Stimulated activated memory B cell treated with anti-CD40 and anti-IgM and Interleukin-4, amounts not matched to agents 10 μg/mL and 1 μg/mL and 100 μg/mL, for 72 hours (primary cell): ENCODE measurements around the gene SCOC.

Experiments used
- ATAC-seq: fragments of 150-1000 bp; cut with Tn5 transposase; 2 replicates; pipeline ENCODE4 v1.10.0; 2021
- H3K27ac Mint-ChIP-seq: one replicate; pipeline ENCODE4 v1.8.0; 2022; ENCODE audit warnings: mild to moderate bottlenecking, mixed read lengths
- H3K27me3 Mint-ChIP-seq: one replicate; pipeline ENCODE4 v1.8.0; 2022; ENCODE audit warnings: mixed read lengths
- H3K36me3 Mint-ChIP-seq: one replicate; pipeline ENCODE4 v1.8.0; 2022; ENCODE audit warnings: mixed read lengths
- H3K4me1 Mint-ChIP-seq: one replicate; pipeline ENCODE4 v1.8.0; 2022; ENCODE audit warnings: mixed read lengths
- H3K4me3 Mint-ChIP-seq: one replicate; pipeline ENCODE4 v1.8.0; 2022; ENCODE audit warnings: mild to moderate bottlenecking, moderate library complexity, mixed read lengths
- H3K9me3 Mint-ChIP-seq: one replicate; pipeline ENCODE4 v1.8.0; 2022; ENCODE audit warnings: mixed read lengths

The SCOC gene

DNA sequence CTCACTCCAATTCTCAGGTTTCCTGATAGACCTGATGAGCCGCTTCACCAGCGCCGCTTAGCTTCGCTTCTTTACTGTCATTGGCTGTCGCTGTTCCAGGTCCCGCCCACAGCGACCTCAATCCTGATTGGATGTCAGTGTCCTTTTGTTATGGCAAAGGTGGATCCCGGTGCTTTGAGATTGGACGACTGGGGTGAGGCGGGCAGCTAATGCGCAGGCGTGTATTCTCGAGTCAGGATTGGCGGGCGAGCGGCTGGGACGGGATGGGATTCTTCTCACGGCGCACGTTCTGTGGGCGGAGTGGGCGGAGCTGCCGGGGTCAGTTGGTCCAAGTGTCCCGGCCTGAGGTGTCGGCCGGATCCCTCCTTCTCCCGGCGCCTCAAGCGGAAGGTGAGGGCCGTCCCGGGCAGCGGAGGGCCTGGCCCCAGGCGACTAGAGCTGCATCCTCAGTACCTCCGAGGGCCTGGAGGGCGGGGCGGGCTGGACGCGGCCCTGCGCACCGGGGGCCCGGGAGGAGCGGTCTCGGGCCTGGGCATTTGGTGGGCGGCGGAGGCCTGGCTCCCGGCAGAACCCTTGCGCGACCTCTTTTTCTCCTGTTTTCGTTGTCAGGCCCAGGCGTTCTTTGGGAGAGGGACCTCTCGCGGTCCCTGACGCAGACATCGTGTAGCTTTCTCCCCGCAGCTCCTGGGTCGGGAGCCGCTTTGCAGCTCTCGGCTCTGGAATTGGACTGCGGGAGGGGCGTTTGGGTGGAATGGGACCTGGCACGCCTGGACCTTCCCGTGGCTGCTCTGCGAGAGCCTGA, at the start of gene SCOC:
Gene SCOC (plus strand): TSS at position 319 of the 802 bp plus-strand sequence. CDS start 5,525 bp downstream, outside the sequence.
- Mint-ChIP-seq H3K9me3 (no peaks in the 10 kb centered on the region), H3K4me3 (no peak within 1 kb of the TSS), H3K27me3 (no peaks in the 10 kb centered on the region), H3K27ac (no peak within 1 kb of the TSS), H3K36me3 (peaks cover 4% of the 10 kb centered on the region), H3K4me1 (peaks cover 37% of the 10 kb centered on the region)
- ATAC-seq = peak; percentile 99

DNA sequence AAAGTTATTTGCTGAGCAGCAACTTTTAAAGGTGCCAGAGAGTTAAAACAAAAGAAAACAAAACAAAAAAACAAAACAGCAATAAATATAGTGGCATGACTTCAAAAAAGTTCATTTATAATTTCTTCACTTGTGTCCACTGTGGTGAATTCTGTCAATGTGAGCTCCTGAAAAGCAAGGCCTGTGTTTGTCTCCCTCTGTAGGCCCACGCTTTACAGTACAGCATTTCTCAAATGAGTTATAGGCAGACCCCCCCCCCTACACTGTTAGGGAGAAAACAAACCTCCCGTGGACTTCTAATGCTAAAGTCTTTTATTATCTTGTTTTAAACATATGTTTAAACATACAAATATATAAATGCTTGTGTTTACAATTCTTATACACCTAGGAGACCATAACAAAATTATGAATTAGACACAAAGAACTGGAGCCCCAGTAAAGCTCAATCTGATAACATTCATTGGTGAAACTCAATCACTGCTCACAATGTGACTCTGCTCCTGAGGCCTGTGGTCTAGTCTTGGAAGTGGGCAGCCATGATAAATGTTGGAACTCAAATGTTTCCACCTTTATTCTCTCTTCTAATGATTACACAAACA, 47.0 kb upstream of the SCOC start:
- ATAC-seq = no peak
- Mint-ChIP-seq H3K4me1 (peaks cover 6% of the 10 kb centered on the region), H3K4me3 (no peak overlapping the region), H3K27me3 (peaks cover 26% of the 10 kb centered on the region), H3K9me3 (peaks cover 3% of the 10 kb centered on the region), H3K27ac (no peak overlapping the region), H3K36me3 (no peaks in the 10 kb centered on the region)

GRCh38 chr4:140330311-140330900, 43.0 kb upstream of the SCOC start:
- ATAC-seq = no peak
- H3K27me3 Mint-ChIP-seq = peaks cover 18% of the 10 kb centered on the region
- peaks cover 11% of the 10 kb centered on the region for H3K4me1 Mint-ChIP-seq
- no peaks in the 10 kb centered on the region for H3K36me3 Mint-ChIP-seq
- H3K4me3 Mint-ChIP-seq = no peak overlapping the region
- no peak overlapping the region for H3K27ac Mint-ChIP-seq
- H3K9me3 Mint-ChIP-seq = no peaks in the 10 kb centered on the region

DNA sequence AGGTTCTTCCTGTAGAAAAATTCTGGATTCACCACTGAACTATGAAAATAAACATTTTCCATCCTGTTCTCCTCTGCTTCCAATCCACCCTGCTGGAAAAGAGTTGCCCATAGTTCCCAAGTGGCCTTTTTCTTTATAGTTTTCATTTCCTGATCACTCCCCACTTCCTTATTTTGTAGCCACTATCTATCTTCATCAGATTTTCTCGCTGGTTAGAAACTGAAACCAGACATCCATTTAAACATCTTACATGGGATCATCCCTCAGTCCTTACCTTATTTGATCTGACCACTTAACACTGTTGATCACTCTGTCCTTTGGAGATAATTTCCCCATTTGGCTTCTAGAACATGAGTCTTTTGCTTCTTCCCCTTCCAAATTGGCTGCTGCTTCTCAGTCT, 42.2 kb upstream of the SCOC start:
- Mint-ChIP-seq H3K4me3 (no peak overlapping the region), H3K27me3 (peaks cover 19% of the 10 kb centered on the region), H3K9me3 (no peaks in the 10 kb centered on the region), H3K36me3 (no peaks in the 10 kb centered on the region), H3K27ac (no peak overlapping the region), H3K4me1 (peaks cover 11% of the 10 kb centered on the region)
- ATAC-seq = no peak

DNA sequence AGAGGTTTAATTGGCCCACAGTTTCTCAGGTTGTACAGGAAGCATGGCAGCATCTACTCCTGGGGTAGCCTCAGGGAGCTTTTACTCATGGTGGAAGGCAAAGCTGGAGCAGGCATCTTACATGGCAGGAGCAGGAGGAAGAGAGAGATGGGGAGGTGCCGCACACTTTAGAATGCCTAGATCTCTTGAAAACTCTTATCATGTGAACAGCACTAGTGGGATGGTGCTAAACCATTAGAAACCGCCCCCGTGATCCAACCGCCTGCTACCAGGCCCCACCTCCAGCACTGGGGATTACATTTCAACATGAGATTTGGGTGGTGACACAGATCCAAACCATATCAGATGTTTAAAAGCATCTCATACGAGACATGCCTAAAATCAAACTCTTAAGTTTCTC, 41.6 kb upstream of the SCOC start:
- ATAC-seq = no peak
- Mint-ChIP-seq H3K27ac (no peak overlapping the region), H3K9me3 (no peaks in the 10 kb centered on the region), H3K4me3 (no peak overlapping the region), H3K4me1 (peaks cover 11% of the 10 kb centered on the region), H3K36me3 (no peaks in the 10 kb centered on the region), H3K27me3 (peaks cover 26% of the 10 kb centered on the region)

GRCh38 chr4:140332734-140333133, 40.7 kb upstream of the SCOC start:
- ATAC-seq = no peak
- Mint-ChIP-seq H3K27me3 (peaks cover 32% of the 10 kb centered on the region), H3K9me3 (no peaks in the 10 kb centered on the region), H3K4me3 (no peak overlapping the region), H3K4me1 (peaks cover 11% of the 10 kb centered on the region), H3K36me3 (no peaks in the 10 kb centered on the region), H3K27ac (no peak overlapping the region)

DNA sequence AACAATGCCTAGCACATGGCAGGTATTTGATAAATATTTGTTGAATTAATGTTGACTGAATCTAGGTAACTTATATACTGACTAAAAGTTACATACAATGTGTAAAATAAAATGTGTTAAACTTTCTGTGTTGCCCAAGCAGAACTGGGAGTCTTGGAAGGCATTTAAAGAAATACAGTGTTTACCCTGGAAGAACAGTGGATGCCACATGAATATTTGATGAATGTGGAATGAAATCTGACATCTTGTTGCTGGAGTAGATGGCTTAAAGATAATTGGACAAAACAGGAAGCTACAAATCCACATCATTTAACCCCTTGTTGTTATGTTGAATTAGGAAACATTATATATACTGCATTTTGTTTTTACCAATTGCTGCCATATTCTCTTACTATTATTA, 39.9 kb upstream of the SCOC start:
- no peak overlapping the region for H3K27ac Mint-ChIP-seq
- peaks cover 11% of the 10 kb centered on the region for H3K4me1 Mint-ChIP-seq
- ATAC-seq = no peak
- H3K27me3 Mint-ChIP-seq = peaks cover 30% of the 10 kb centered on the region
- no peak overlapping the region for H3K4me3 Mint-ChIP-seq
- no peaks in the 10 kb centered on the region for H3K36me3 Mint-ChIP-seq
- H3K9me3 Mint-ChIP-seq = no peaks in the 10 kb centered on the region

DNA sequence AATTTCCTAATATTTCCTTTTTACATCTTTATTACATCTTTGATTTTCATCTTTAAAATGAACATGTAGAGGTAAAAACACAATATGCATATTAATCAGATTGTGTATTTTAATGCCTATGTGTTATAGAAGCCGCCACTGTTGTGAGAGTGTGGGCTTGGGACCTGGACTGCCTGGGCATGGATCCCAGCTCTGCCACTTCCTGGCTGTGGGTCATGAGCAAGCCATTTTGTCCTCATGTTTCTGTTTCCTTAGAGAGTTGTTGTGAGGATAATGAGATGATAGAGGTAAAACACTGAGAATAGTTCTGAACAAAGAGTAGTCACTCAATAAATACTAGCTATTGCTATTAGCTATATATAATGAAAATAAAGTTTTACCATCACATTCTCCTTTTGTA, 38.4 kb upstream of the SCOC start:
- H3K4me1 Mint-ChIP-seq = peaks cover 11% of the 10 kb centered on the region
- ATAC-seq = no peak
- H3K27ac Mint-ChIP-seq = no peak overlapping the region
- no peak overlapping the region for H3K4me3 Mint-ChIP-seq
- no peaks in the 10 kb centered on the region for H3K36me3 Mint-ChIP-seq
- H3K9me3 Mint-ChIP-seq = no peaks in the 10 kb centered on the region
- peaks cover 15% of the 10 kb centered on the region for H3K27me3 Mint-ChIP-seq

DNA sequence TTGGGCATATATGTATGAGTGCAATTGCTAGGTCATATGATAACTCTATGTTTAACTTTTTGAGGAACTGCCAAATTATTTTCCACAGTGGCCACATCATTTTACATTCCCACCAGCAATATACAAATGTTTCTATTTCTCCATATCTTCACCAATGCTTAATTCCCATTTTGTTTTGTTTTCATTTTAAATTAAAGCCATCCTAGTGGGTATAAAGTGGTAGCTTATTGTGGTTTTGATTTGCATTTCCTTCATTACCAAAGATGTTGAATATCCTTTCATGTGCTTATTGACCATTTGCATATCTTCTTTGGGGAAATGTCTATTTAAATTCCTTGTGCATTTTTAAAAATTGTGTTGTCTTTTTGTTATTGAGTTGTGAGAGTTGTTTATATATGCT, 36.7 kb upstream of the SCOC start:
- no peaks in the 10 kb centered on the region for H3K9me3 Mint-ChIP-seq
- no peak for ATAC-seq

DNA sequence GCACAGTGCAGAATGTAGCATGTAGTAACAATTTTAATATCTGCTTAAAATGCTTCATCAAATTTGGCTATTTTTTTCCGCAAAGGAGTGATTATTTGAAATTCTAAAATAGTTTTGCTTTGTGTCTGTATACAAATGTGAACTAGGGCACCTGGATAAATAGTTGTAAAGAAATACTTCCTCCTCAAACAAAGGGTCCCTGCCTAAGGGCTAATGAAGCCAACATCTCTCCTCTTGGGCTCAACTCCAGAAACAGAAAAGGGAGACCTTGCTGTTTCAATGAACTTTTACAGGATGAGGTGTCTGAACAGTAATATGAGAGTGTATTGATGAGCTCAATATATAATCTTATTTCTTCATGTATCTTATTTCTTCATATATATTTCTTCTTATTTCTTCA, 30.8 kb upstream of the SCOC start:
- Mint-ChIP-seq H3K36me3 (no peaks in the 10 kb centered on the region), H3K4me1 (peaks cover 5% of the 10 kb centered on the region), H3K27ac (no peak overlapping the region), H3K4me3 (no peak overlapping the region), H3K27me3 (peaks cover 21% of the 10 kb centered on the region), H3K9me3 (no peaks in the 10 kb centered on the region)
- no peak for ATAC-seq

More for the DNA sequence above, 36.7 kb upstream of the SCOC start:
- Mint-ChIP-seq H3K27ac (no peak overlapping the region), H3K36me3 (no peaks in the 10 kb centered on the region), H3K4me1 (peaks cover 3% of the 10 kb centered on the region), H3K27me3 (peaks cover 14% of the 10 kb centered on the region), H3K4me3 (no peak overlapping the region)

DNA sequence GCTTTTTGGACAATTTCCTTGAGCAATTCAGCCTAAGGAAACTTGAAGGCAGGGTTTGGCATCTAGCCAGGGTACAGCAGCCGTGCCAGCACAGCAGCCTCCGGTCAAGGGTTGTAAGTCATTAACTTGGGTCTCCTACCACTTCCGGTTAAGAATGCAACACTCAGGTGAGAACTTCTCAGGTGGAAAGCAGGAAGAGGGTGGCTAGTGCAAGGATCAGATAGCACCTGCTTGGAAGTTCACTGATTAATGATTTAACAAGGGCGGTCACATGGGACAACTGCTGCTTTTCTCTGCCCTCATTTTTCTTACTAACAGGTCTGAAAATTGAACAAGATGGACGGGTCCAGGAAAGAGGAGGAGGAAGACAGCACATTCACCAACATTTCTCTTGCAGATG, 30.1 kb upstream of the SCOC start:
- Mint-ChIP-seq H3K27me3 (peaks cover 21% of the 10 kb centered on the region), H3K9me3 (no peaks in the 10 kb centered on the region), H3K4me1 (peaks cover 5% of the 10 kb centered on the region), H3K36me3 (no peaks in the 10 kb centered on the region), H3K4me3 (no peak overlapping the region), H3K27ac (no peak overlapping the region)
- ATAC-seq = no peak

DNA sequence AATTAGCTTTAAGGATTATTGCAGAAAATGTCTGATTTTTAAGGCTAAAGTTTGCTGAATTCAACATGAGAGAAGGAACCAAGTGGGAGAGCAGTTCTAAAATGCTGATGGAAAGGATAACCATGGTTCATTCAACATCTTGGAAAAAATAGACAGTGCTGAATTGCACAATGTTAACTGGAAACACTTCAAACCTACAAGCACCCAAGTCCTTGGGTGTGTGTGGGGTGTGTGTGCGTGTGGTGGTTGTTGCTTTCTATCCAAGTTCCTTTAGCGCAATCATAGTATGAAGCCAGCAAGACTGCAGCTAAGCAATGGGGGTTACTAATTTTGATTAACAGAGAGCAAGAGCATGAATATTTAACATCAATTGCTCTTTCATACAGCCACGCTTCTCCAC, 29.3 kb upstream of the SCOC start:
- Mint-ChIP-seq H3K9me3 (no peaks in the 10 kb centered on the region), H3K27me3 (peaks cover 22% of the 10 kb centered on the region), H3K36me3 (no peaks in the 10 kb centered on the region)

GRCh38 chr4:140344621-140345020, 28.8 kb upstream of the SCOC start:
- Mint-ChIP-seq H3K9me3 (no peaks in the 10 kb centered on the region), H3K4me3 (no peak overlapping the region), H3K4me1 (peaks cover 5% of the 10 kb centered on the region), H3K27ac (no peak overlapping the region), H3K27me3 (peaks cover 27% of the 10 kb centered on the region), H3K36me3 (no peaks in the 10 kb centered on the region)
- ATAC-seq = no peak

More for the DNA sequence above, 29.3 kb upstream of the SCOC start:
- Mint-ChIP-seq H3K4me3 (no peak overlapping the region), H3K27ac (no peak overlapping the region), H3K4me1 (peaks cover 5% of the 10 kb centered on the region)
- no peak for ATAC-seq

GRCh38 chr4:140346136-140346535, 27.3 kb upstream of the SCOC start:
- Mint-ChIP-seq H3K27ac (no peak overlapping the region), H3K4me1 (peaks cover 5% of the 10 kb centered on the region), H3K4me3 (no peak overlapping the region), H3K9me3 (no peaks in the 10 kb centered on the region), H3K27me3 (peaks cover 37% of the 10 kb centered on the region), H3K36me3 (no peaks in the 10 kb centered on the region)
- ATAC-seq = no peak

DNA sequence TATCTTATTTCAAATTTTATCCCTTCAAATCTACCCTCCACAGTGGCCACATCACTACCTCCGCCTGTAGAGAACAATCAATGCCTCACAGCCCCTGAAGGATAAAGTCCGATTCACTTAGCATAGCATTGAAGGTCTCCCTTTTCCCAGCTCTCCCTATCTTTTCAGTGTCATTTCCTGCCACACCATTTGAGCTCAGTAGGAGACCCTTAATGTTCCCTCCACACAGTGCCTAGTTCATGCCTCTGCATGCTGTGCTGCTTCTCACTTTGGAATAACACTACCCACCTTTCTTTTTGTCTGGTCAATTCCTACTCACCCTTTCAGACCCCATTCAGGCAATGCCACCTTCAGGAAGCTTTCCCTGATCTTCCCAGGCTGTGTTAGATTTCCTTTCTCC, 23.6 kb upstream of the SCOC start:
- Mint-ChIP-seq H3K9me3 (no peaks in the 10 kb centered on the region), H3K36me3 (no peaks in the 10 kb centered on the region), H3K4me1 (no peaks in the 10 kb centered on the region), H3K27ac (no peak overlapping the region), H3K27me3 (peaks cover 19% of the 10 kb centered on the region), H3K4me3 (no peak overlapping the region)
- ATAC-seq = no peak
